Keratinocyte (primary cell): Measurements from ENCODE around the gene SFRP4. TPM values are rescaled to one million over a fixed set of nuclear protein-coding genes. Genes with fewer than 3 reads are reported as not detected.
"Not testable (repeated sequence)": the region's sequence is repeated elsewhere in the genome, so short reads cannot be mapped to it uniquely, and the experiment has no call there.

Experiments
- DNase-seq: peaks from one replicate; pipeline ENCODE4 v3.0.0-alpha.2; 2011; ENCODE audit warnings: low read depth, missing footprints, low spot score
- FAIRE-seq: peaks from 2 replicates; lab custom pipeline; 2011; peaks lifted over from hg19 to GRCh38; lab: Jason Lieb, UNC
- H2AFZ ChIP-seq: 2 replicates; pipeline ENCODE4 v1.6.0; 2012; ENCODE audit warnings: low read length, control low read depth, inconsistent platforms; ENCODE audit not compliant: control insufficient read depth
- H3K27ac ChIP-seq: 2 replicates; pipeline ENCODE4 v1.5.1; 2011; ENCODE audit warnings: low read length; ENCODE audit not compliant: control insufficient read depth, insufficient read depth
- H3K27me3 ChIP-seq: 3 replicates; pipeline ENCODE4 v1.6.0; 2011; ENCODE audit warnings: low read length; ENCODE audit not compliant: control insufficient read depth, insufficient read depth; ENCODE audit errors: extremely low read depth
- H3K36me3 ChIP-seq, 2 experiments: 2 replicates in 1 of 2; 3 replicates in 1 of 2; pipeline ENCODE4 v1.5.1; 2011; ENCODE audit warnings: low read length in 2 of 2, mild to moderate bottlenecking in 1 of 2; ENCODE audit not compliant: control insufficient read depth in 2 of 2, insufficient read depth in 2 of 2; ENCODE audit errors: extremely low read depth in 1 of 2
- H3K4me1 ChIP-seq: 3 replicates; pipeline ENCODE4 v1.5.1; 2011; ENCODE audit warnings: low read length; ENCODE audit not compliant: control insufficient read depth, insufficient read depth; ENCODE audit errors: extremely low read depth
- H3K4me2 ChIP-seq: 3 replicates; pipeline ENCODE4 v1.6.0; 2011; ENCODE audit warnings: low read depth, low read length; ENCODE audit not compliant: control insufficient read depth, insufficient read depth; ENCODE audit errors: extremely low read depth
- H3K4me3 ChIP-seq, 3 experiments: fragments of 200-600 bp in 1 of 3; sonication (generic) in 1 of 3; 2 replicates in 2 of 3; 3 replicates in 1 of 3; pipeline ENCODE4 v1.5.1; 2011 to 2016; ENCODE audit warnings: low read length in 3 of 3, mild to moderate bottlenecking in 3 of 3, control low read depth in 2 of 3, inconsistent platforms in 1 of 3, low read depth in 1 of 3, mixed read lengths in 1 of 3, mixed run types in 1 of 3, moderate library complexity in 1 of 3; ENCODE audit not compliant: control insufficient read depth in 2 of 3, insufficient read depth in 2 of 3; ENCODE audit errors: extremely low read depth in 1 of 3
- H3K79me2 ChIP-seq: 2 replicates; pipeline ENCODE4 v1.6.0; 2012; ENCODE audit warnings: low read length; ENCODE audit not compliant: control insufficient read depth, insufficient read depth
- H3K9ac ChIP-seq: 3 replicates; pipeline ENCODE4 v1.6.0; 2011; ENCODE audit warnings: low read length; ENCODE audit not compliant: control insufficient read depth, insufficient read depth; ENCODE audit errors: extremely low read depth
- H3K9me1 ChIP-seq: 3 replicates; pipeline ENCODE4 v1.6.0; 2011; ENCODE audit warnings: low read length; ENCODE audit not compliant: control insufficient read depth, insufficient read depth; ENCODE audit errors: extremely low read depth
- H3K9me3 ChIP-seq: 2 replicates; pipeline ENCODE4 v1.5.1; 2012; ENCODE audit warnings: low read depth, low read length; ENCODE audit not compliant: control insufficient read depth
- H4K20me1 ChIP-seq: 3 replicates; pipeline ENCODE4 v1.6.0; 2011; ENCODE audit warnings: low read length; ENCODE audit not compliant: control insufficient read depth, insufficient read depth; ENCODE audit errors: extremely low read depth
- EZH2 ChIP-seq: IDR thresholded peaks from one replicate; pipeline ENCODE4 v1.6.1; 2012; ENCODE audit warnings: inconsistent platforms, mild to moderate bottlenecking, low read length, moderate library complexity
- dilution Hi-C: fragments of 300-500 bp; cut with MboI; formaldehyde crosslinking; loops from one replicate; pipeline ENCODE4 v1.7.0; 2020; ENCODE audit warnings: low sequenced_read_pairs; ENCODE audit not compliant: extremely low pct_ligation_motif_present
- polyA plus RNA-seq, 5 experiments: library from polyadenylated mRNA; depleted of rRNA in 3 of 5; stranded (reverse) in 3 of 5; stranded (forward) in 1 of 5; unstranded in 1 of 5; fragments of >200 nt; gene quantifications; 1 replicate in 1 of 5; 2 replicates in 3 of 5; 3 replicates in 1 of 5; pipeline versions ENCODE4 v1.2.1 to v1.2.3, GENCODE V29; 2011 to 2012; ENCODE audit warnings: missing spikeins in 2 of 5, low read depth in 1 of 5, low replicate concordance in 1 of 5
- TF ChIP-seq, protein P1 (sequence below), 3 experiments: IDR thresholded peaks in 1 of 3; conservative IDR thresholded peaks in 1 of 3; optimal IDR thresholded peaks in 1 of 3; 2 replicates in 2 of 3; 3 replicates in 1 of 3; pipeline versions ENCODE3 to v1.5.1; 2011; ENCODE audit warnings: low read length in 3 of 3, mild to moderate bottlenecking in 3 of 3, moderate library complexity in 2 of 3, control low read depth in 1 of 3, inconsistent platforms in 1 of 3; ENCODE audit not compliant: insufficient read depth in 2 of 3; ENCODE audit errors: extremely low read depth in 1 of 3

The SFRP4 gene
- polyA plus RNA-seq, 1 donor (not counting 4 experiments of a cell fraction or from before 2014, with no cell fraction given), result not detected

DNA sequence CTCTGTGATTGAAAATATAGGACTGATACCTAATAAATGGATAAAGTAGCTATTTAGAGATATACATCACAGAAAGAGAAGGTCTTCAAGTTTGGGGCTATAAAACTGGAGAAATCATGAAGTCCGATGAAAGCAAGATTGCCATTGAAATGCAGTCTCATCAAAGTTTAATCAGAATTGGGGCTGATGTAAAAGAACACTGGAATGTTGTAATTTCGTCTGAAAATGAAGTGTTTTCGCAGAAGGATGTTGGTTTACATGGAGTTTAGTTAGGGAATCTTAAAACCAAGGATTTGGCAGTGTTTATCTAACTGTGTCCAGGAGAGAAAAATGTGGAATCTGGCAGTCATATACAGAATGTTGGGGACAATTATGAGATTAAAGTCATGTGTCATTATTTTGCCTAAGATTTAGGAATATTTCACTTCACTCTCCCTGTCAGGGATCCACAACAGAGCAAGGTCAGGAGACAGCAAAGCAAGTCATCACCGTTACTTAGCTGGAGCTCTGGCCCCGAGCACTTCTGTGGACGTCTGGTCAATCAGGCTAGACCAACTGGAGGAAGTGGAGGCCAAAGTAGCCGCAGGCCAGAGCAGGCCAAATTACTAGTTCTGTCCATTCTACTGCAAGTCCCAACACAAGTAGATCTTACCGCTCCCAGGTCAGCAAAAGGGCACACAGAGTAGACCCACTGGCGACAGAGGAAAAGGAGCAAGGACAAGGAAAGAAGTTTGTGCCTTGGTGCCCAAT, 40.8 kb upstream of the SFRP4 start:
- TF ChIP-seq, protein P1, sequence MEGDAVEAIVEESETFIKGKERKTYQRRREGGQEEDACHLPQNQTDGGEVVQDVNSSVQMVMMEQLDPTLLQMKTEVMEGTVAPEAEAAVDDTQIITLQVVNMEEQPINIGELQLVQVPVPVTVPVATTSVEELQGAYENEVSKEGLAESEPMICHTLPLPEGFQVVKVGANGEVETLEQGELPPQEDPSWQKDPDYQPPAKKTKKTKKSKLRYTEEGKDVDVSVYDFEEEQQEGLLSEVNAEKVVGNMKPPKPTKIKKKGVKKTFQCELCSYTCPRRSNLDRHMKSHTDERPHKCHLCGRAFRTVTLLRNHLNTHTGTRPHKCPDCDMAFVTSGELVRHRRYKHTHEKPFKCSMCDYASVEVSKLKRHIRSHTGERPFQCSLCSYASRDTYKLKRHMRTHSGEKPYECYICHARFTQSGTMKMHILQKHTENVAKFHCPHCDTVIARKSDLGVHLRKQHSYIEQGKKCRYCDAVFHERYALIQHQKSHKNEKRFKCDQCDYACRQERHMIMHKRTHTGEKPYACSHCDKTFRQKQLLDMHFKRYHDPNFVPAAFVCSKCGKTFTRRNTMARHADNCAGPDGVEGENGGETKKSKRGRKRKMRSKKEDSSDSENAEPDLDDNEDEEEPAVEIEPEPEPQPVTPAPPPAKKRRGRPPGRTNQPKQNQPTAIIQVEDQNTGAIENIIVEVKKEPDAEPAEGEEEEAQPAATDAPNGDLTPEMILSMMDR (optimal IDR thresholded peaks at IDR 0.05 in 1 of 3, IDR thresholded peaks at IDR 0.05 in 1 of 3, conservative IDR thresholded peaks at IDR 0.05 in 1 of 3; ENCODE audit: extremely low read depth in 1 of 3, insufficient read depth in 2 of 3, low read length in 3 of 3), result no peak
- no peak for TF ChIP-seq EZH2
- DNase-seq (no peak), FAIRE-seq (no peak)
- no peaks in the 10 kb centered on the region for H3K27me3 ChIP-seq
- no peak overlapping the region for H3K27ac ChIP-seq
- H3K4me3 ChIP-seq, result no peak overlapping the region
- H3K9ac ChIP-seq, result no peak overlapping the region
- H3K36me3 ChIP-seq, result no peaks in the 10 kb centered on the region
- H3K79me2 ChIP-seq, result no peaks in the 10 kb centered on the region
- no peaks in the 10 kb centered on the region for H4K20me1 ChIP-seq
- dilution Hi-C loops, result no loop called here
- no peaks in the 10 kb centered on the region for H3K9me1 ChIP-seq
- no peak overlapping the region for H3K4me2 ChIP-seq
- no peaks in the 10 kb centered on the region for H3K9me3 ChIP-seq
- H3K4me1 ChIP-seq, result no peaks in the 10 kb centered on the region
- no peak overlapping the region for H2AFZ ChIP-seq

DNA sequence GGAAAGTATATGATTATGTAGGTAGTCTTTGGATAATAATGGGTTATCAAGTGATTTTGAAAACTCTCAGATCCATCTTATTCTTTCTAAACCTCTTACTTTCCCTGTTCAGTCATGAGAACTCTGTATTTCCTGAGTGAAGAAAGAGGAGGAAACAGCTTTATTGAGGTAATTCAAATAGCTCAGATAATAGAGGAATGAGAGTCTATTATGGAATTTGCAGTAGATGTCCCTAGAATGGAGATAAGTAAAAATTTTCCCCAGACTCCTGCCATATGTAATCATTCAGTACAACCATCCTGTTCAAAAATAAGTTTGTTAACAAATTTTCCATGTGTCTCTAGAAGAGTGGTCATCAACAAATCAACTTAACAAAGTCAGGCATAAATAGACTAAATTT, 40.2 kb upstream of the SFRP4 start:
- no peaks in the 10 kb centered on the region for H3K36me3 ChIP-seq
- TF ChIP-seq, protein P1 (optimal IDR thresholded peaks at IDR 0.05 in 1 of 3, IDR thresholded peaks at IDR 0.05 in 1 of 3, conservative IDR thresholded peaks at IDR 0.05 in 1 of 3; ENCODE audit: extremely low read depth in 1 of 3, insufficient read depth in 2 of 3, low read length in 3 of 3), result no peak
- no peak for TF ChIP-seq EZH2
- no peaks in the 10 kb centered on the region for H3K27me3 ChIP-seq
- no peaks in the 10 kb centered on the region for H3K9me1 ChIP-seq
- H3K27ac ChIP-seq, result no peak overlapping the region
- no peaks in the 10 kb centered on the region for H4K20me1 ChIP-seq
- no peaks in the 10 kb centered on the region for H3K79me2 ChIP-seq
- H3K9ac ChIP-seq, result no peak overlapping the region
- no peak overlapping the region for H3K4me2 ChIP-seq
- DNase-seq (no peak), FAIRE-seq (no peak)
- no peaks in the 10 kb centered on the region for H3K4me1 ChIP-seq
- H3K4me3 ChIP-seq, result no peak overlapping the region
- no peak overlapping the region for H2AFZ ChIP-seq
- no peaks in the 10 kb centered on the region for H3K9me3 ChIP-seq
- dilution Hi-C loops, result no loop called here

DNA sequence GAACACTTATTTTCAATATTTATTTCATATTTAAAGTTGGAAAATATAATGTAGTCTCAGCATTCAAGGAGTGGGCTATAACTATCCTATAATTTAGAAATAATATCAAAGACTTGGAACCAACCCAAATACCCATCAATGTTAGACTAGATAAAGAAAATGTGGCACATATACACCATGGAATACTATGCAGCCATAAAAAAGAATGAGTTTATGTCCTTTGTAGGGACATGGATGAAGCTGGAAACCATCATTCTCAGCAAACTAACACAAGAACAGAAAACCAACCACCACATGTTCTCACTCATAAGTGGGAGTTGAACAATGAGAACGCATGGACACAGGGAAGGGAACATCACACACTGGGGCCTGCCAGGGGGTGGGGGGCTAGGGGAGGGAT, 37.6 kb upstream of the SFRP4 start:
- H3K27ac ChIP-seq, DNase-seq, H3K9me3 ChIP-seq, H3K36me3 ChIP-seq, dilution Hi-C loops, H3K4me2 ChIP-seq, H3K9me1 ChIP-seq, H2AFZ ChIP-seq, H3K4me1 ChIP-seq, H3K27me3 ChIP-seq, H3K79me2 ChIP-seq, H3K9ac ChIP-seq, H4K20me1 ChIP-seq, H3K4me3 ChIP-seq, FAIRE-seq: not testable (repeated sequence)
